Lower leg skin (tissue), 3 donors: ENCODE results near the gene CTAGE9.

Source experiments
- POLR2A ChIP-seq, 2 donors: fragments of 450-650 bp; IDR thresholded peaks; one replicate each; pipeline ENCODE4 v1.6.1; 2016 to 2017; ENCODE audit warnings: antibody characterized with exemption in 2 of 2, mild to moderate bottlenecking in 1 of 2, moderate library complexity in 1 of 2
- TF ChIP-seq, protein P1 (sequence below), 3 donors: fragments of 450-650 bp; IDR thresholded peaks; one replicate each; pipeline ENCODE4 v1.5.1; 2016; ENCODE audit warnings: antibody characterized with exemption in 3 of 3, mild to moderate bottlenecking in 3 of 3, moderate library complexity in 2 of 3

DNA sequence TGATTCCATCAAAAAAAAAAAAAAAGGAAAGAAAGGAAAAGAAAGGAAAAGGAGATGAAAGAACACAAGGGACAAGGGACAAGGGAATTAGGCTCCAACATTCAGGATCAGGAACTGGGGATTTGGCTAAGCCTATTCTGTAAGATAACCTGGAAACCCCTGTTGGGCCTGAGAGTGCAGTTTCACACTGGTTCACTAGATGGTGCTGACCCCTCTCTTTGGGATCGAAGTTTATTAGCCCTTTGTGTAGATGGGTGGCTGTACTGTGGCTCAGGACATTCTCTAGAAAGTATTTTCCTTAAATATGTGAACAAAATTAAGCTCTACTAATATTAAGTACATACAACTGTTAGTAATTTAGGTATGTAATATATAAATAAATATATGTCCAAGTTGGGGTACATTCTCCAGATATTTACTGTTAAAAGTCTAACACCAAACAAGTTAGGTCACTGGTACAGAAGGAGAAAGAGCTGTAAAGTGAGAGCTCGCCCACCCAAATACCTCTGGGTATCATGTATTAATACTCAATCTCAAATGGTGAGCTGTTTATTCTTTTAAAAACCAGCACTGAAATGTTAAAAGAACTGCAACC lies 15.9 kb downstream of the CTAGE9 start:
- TF ChIP-seq POLR2A (IDR thresholded peaks at IDR 0.05): no peak
- TF ChIP-seq, protein P1, sequence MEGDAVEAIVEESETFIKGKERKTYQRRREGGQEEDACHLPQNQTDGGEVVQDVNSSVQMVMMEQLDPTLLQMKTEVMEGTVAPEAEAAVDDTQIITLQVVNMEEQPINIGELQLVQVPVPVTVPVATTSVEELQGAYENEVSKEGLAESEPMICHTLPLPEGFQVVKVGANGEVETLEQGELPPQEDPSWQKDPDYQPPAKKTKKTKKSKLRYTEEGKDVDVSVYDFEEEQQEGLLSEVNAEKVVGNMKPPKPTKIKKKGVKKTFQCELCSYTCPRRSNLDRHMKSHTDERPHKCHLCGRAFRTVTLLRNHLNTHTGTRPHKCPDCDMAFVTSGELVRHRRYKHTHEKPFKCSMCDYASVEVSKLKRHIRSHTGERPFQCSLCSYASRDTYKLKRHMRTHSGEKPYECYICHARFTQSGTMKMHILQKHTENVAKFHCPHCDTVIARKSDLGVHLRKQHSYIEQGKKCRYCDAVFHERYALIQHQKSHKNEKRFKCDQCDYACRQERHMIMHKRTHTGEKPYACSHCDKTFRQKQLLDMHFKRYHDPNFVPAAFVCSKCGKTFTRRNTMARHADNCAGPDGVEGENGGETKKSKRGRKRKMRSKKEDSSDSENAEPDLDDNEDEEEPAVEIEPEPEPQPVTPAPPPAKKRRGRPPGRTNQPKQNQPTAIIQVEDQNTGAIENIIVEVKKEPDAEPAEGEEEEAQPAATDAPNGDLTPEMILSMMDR (IDR thresholded peaks at IDR 0.05): no peak
